Measurements from ENCODE around the gene CLEC2L. TPM values are rescaled to one million over a fixed set of nuclear protein-coding genes. Genes with fewer than 3 reads are reported as not detected.

The CLEC2L gene
- polyA plus RNA-seq, 1 experiment, result not detected

DNA sequence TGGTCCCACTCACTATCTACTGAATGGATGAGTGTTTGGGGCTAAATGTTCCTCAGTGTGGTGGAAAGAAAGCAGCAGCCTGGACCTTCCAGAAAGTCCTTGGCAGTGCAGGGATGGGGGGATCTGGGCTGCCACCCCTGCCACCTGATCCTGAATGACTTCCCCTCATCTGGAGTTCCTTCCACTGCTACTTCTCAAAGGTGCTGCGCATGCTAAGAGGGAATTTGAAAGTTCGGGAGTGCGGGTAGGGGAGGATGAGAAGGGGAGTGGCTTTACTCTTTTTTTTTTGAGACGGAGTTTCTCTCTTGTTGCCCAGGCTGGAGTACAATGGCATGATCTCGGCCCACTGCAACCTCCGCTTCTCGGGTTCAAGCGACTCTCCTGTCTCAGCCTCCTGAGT lies 41.4 kb upstream of the CLEC2L start:
- ChIA-PET CTCF (no interaction called here), POLR2A (no interaction called here)
- Histone ChIP-seq H3K36me3 (ENCODE audit: control insufficient read depth, insufficient read depth, low read length) (no peaks in the 10 kb centered on the region), H3K27me3 (ENCODE audit: control insufficient read depth, insufficient read depth, low read length) (peaks cover 26% of the 10 kb centered on the region), H3K4me3 (ENCODE audit: low read depth, low read length) (no peak overlapping the region)
- TF ChIP-seq CTCF (IDR thresholded peaks at IDR 0.05; ENCODE audit: insufficient read depth, low read depth, low read length), result no peak
- no peak for DNase-seq (ENCODE audit: low read depth)

DNA sequence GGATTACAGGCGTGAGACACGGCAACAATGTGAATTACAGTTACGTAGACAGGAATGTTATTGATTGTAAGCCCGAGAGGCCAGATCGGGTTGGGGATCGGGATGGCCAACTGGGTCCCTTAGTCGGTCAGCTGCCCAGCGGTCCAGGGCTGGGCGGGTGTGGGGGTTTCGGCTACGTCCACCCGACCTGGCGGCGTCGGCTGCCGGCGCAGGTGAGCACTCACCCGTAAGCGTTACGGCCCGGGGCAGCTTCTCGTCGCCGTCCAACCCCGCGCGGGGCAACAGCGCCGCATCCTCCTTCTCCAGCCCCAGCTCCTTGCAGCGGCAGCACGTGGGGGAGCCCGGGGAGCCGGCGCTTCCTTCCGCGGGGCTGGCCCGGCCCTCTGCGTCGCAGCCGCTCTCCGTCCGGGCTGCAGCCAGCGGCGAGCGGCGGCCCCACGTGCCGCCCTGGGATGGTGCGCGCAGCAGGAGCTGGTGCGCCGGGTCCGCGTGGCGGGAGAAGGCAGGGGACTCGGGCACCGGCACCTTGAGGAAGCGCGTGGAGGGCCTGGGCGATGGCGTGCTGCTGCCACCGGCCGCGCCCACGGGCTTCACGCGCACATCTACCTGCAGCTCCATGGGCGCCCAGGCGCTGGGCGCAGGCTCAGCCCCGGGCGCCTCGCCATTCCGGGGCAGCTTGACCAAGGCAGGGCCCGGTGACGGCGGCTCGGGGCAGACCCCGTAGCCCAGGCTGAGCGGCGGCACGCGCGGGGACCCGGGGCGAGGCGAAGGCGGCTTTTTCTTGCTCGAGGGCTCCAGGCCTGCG lies 40.6 kb upstream of the CLEC2L start:
- CTCF ChIA-PET, result interaction anchor here (1.2 kb wide), 1 partner anchor 136 kb away, joined by 3 read pairs; no protein-coding TSS in a partner anchor
- Histone ChIP-seq H3K4me3 (ENCODE audit: low read depth, low read length) (no peak overlapping the region), H3K27me3 (ENCODE audit: control insufficient read depth, insufficient read depth, low read length) (peaks cover 29% of the 10 kb centered on the region), H3K36me3 (ENCODE audit: control insufficient read depth, insufficient read depth, low read length) (no peaks in the 10 kb centered on the region)
- POLR2A ChIA-PET, result no interaction called here
- DNase-seq (ENCODE audit: low read depth), result no peak
- TF ChIP-seq CTCF (IDR thresholded peaks at IDR 0.05; ENCODE audit: insufficient read depth, low read depth, low read length), result no peak

DNA sequence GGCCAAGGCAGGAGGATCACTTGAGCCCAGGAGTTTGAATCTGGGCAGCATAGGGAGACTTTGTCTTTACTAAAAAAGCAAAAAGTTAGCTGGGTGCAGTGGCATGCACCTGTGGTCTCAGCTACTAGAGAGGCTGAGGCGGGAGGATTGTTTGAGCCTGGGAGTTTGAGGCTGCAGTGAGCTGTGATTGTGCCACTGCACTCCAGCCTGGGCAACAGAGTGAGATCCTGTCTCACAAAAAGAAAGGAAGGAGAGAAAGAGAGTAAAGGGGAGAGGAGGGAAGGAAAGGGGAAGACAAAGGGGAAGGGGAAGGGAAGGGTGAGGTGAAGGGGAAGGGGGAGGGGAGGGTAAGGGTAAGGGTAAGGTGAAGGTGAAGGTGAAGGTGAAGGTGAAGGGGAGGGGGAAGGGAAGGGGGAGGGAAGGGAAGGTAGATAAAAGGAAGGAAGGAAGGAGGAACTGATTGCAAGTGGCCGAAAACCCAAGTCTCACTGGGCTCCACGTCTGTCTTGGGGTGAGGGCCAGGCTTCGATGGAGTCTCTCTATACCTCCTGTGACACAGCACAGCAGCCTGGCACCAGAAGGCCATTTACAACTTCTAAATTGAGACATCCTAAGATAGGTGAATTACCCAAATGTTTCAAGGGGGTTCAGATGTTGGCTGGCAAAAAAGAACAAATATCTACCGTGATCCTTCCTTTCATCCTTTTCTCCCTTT lies 36.0 kb upstream of the CLEC2L start:
- ChIA-PET CTCF (interaction anchor here (0.6 to 2.0 kb wide), 3 partner anchors 8 to 53 kb away, joined by 3 to 4 read pairs (median 4); no protein-coding TSS in a partner anchor), POLR2A (no interaction called here)
- H3K36me3 ChIP-seq (ENCODE audit: control insufficient read depth, insufficient read depth, low read length), result no peaks in the 10 kb centered on the region
- peaks cover 22% of the 10 kb centered on the region for H3K27me3 ChIP-seq (ENCODE audit: control insufficient read depth, insufficient read depth, low read length)
- H3K4me3 ChIP-seq (ENCODE audit: low read depth, low read length), result no peak overlapping the region
- TF ChIP-seq CTCF (IDR thresholded peaks at IDR 0.05; ENCODE audit: insufficient read depth, low read depth, low read length), result no peak
- DNase-seq (ENCODE audit: low read depth), result no peak

DNA sequence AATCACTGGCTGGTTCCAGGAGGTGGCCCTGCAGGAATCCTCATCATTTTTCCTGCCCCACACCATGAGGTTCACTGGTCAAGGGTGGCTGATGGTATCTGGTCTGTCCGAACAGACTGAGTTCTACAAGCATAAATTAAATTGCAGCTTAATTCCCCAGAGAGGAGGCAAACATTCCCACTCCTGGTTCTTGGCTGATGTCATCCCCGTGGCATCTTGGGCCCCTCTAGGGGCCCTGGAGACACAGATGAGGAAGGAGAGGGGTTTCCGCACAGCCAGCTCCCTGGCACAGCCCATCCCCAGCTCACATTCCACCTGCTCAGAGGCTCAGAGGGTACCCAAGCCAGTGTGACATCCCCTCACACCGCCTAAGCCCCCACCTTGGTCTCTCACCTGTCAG lies 34.7 kb upstream of the CLEC2L start:
- CTCF ChIA-PET, result interaction anchor here (3.9 kb wide), 1 partner anchor 11 kb away, joined by 21 read pairs; no protein-coding TSS in a partner anchor
- DNase-seq (ENCODE audit: low read depth), result no peak
- Histone ChIP-seq H3K4me3 (ENCODE audit: low read depth, low read length) (no peak overlapping the region), H3K36me3 (ENCODE audit: control insufficient read depth, insufficient read depth, low read length) (no peaks in the 10 kb centered on the region), H3K27me3 (ENCODE audit: control insufficient read depth, insufficient read depth, low read length) (peaks cover 13% of the 10 kb centered on the region)
- TF ChIP-seq CTCF (IDR thresholded peaks at IDR 0.05; ENCODE audit: insufficient read depth, low read depth, low read length), result no peak
- POLR2A ChIA-PET, result no interaction called here

DNA sequence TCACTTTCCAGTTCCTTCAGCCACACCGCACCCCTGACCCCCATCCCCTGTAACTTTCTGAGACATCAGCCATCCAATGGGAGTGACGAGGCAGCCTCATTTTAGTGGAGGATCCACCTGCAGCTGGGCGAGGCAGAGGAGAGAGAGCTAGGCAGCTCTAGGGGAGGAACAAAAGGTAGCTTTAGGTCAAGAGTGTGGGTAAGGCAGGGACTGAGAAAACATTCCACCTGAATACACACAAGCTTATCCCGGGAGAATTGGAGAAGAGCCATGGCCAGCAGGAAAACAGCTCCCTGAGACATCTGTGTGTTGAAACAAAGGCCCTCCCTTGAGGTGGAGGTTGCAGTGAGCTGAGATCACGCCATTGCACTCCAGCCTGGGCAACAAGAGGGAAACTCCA lies 33.4 kb upstream of the CLEC2L start:
- ChIA-PET POLR2A (no interaction called here), CTCF (interaction anchor here (3.9 kb wide), 1 partner anchor 9 kb away, joined by 21 read pairs; no protein-coding TSS in a partner anchor)
- Histone ChIP-seq H3K27me3 (ENCODE audit: control insufficient read depth, insufficient read depth, low read length) (peaks cover 13% of the 10 kb centered on the region), H3K36me3 (ENCODE audit: control insufficient read depth, insufficient read depth, low read length) (no peaks in the 10 kb centered on the region), H3K4me3 (ENCODE audit: low read depth, low read length) (no peak overlapping the region)
- no peak for TF ChIP-seq CTCF (IDR thresholded peaks at IDR 0.05; ENCODE audit: insufficient read depth, low read depth, low read length)
- no peak for DNase-seq (ENCODE audit: low read depth)

All from BJ (cell line).